PC-9 (cell line): Measurements from ENCODE around the gene TMEM184C. TPM values are rescaled to one million over a fixed set of nuclear protein-coding genes. Genes with fewer than 3 reads are reported as not detected.

ENCODE experiments used
- BruUV-seq: library from RNA; stranded (reverse); fragments of 400-500 nt; replicated peaks from 2 replicates; lab custom pipeline; 2021; lab: Mats Ljungman, UMichigan
- CTCF ChIA-PET: fragments of 300-600 bp; sonication (Branson Sonifier 250); formaldehyde crosslinking; loops from one replicate; lab custom pipeline; 2022; ENCODE audit warnings: antibody characterized with exemption; lab: Charles Lee
- POLR2A ChIA-PET: fragments of 300-600 bp; sonication (Branson Sonifier 250); formaldehyde crosslinking; loops from one replicate; lab custom pipeline; 2022; ENCODE audit warnings: antibody characterized with exemption; ENCODE audit not compliant: unreplicated experiment; lab: Charles Lee
- DNase-seq, 2 experiments: peaks; one replicate each; pipeline versions ENCODE4 v3.0.0 to v3.0.0-alpha.2; 2015 to 2022; ENCODE audit warnings: mixed read lengths in 1 of 2
- H2AFZ ChIP-seq: fragments of 200-600 bp; sonication (generic); 2 replicates; pipeline ENCODE4 v1.8.1; 2017; ENCODE audit warnings: antibody characterized with exemption
- H3F3A ChIP-seq: fragments of 200-600 bp; sonication (generic); 2 replicates; pipeline ENCODE4 v1.8.1; 2017; ENCODE audit warnings: antibody characterized with exemption, mild to moderate bottlenecking, low read depth; ENCODE audit not compliant: insufficient read depth
- H3K27ac ChIP-seq: fragments of 200-600 bp; sonication (generic); 2 replicates; pipeline ENCODE4 v1.6.1; 2016; ENCODE audit warnings: mixed run types
- H3K27me3 ChIP-seq: fragments of 200-600 bp; sonication (generic); 2 replicates; pipeline ENCODE4 v1.6.1; 2016; ENCODE audit warnings: low read depth, mixed run types; ENCODE audit not compliant: insufficient read depth
- H3K36me3 ChIP-seq: fragments of 200-600 bp; sonication (generic); 2 replicates; pipeline ENCODE4 v1.6.1; 2016; ENCODE audit warnings: low read depth, mixed run types
- H3K4me1 ChIP-seq: fragments of 200-600 bp; sonication (generic); replicated peaks from 2 replicates; pipeline ENCODE4 v1.6.1; 2016; ENCODE audit warnings: mixed run types; ENCODE audit not compliant: insufficient read depth
- H3K4me2 ChIP-seq: fragments of 200-600 bp; sonication (generic); 2 replicates; pipeline ENCODE4 v1.6.1; 2017; ENCODE audit warnings: mixed run types
- H3K4me3 ChIP-seq: fragments of 200-600 bp; sonication (generic); 2 replicates; pipeline ENCODE4 v1.6.1; 2016; ENCODE audit warnings: mixed run types
- H3K79me2 ChIP-seq: fragments of 200-600 bp; sonication (generic); 2 replicates; pipeline ENCODE4 v1.6.1; 2017; ENCODE audit warnings: low read depth, mixed run types
- H3K9me2 ChIP-seq: fragments of 200-600 bp; sonication (generic); 2 replicates; pipeline ENCODE4 v1.8.1; 2017; ENCODE audit warnings: mild to moderate bottlenecking; ENCODE audit not compliant: insufficient read depth
- H3K9me3 ChIP-seq: fragments of 200-600 bp; sonication (generic); 2 replicates; pipeline ENCODE4 v1.8.1; 2016; ENCODE audit warnings: low read depth; ENCODE audit not compliant: insufficient read depth
- H4K20me1 ChIP-seq: fragments of 200-600 bp; sonication (generic); 2 replicates; pipeline ENCODE4 v1.8.1; 2017; ENCODE audit not compliant: insufficient read depth
- CTCF ChIP-seq: fragments of 200-600 bp; sonication (generic); conservative IDR thresholded peaks from 2 replicates; pipeline ENCODE4 v1.6.1; 2017; ENCODE audit warnings: mixed run types, antibody characterized with exemption, mild to moderate bottlenecking, moderate library complexity
- EZH2 ChIP-seq: fragments of 200-600 bp; sonication (generic); IDR thresholded peaks from 2 replicates; pipeline ENCODE4 v1.8.0; 2017; ENCODE audit warnings: antibody characterized with exemption, low read depth
- intact Hi-C: fragments of 100-400 bp; cut with micrococcal nuclease; formaldehyde crosslinking; loops from one replicate; pipeline ENCODE4 v1.10.0; 2022; ENCODE audit not compliant: unreplicated experiment
- total RNA-seq: library from RNA; stranded (reverse); gene quantifications from 2 replicates; pipeline ENCODE4 v1.2.3, GENCODE V29; 2021

The TMEM184C gene
- total RNA-seq, 1 experiment from 2014 or later: 40.4 TPM

- Histone ChIP-seq H3K9me3 (no peaks in the 10 kb centered on the region), H3K79me2 (no peaks in the 10 kb centered on the region)
- BruUV-seq: no TSS peak
Observed at GRCh38 chr4:147689067-147689466, 71.9 kb downstream of the TMEM184C start.

DNA sequence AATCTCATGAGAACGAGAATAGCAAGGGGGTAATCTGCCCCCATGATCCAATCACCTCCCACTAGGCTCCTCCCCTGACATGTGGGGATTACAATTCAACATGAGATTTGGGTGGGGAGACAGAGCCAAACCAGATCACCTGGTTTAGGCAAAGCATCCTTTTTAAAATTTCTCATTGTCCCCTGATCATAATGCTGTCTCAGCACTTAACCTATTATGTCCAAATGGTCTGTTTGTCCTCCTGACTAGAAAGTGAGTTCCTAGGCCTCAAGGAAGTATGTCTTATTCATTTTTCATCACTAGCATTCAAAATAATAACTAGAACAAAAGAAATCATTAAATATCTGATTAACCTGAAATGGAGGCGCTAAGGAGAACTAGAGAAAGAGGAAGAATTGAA, 74.6 kb downstream of the TMEM184C start:
- TF ChIP-seq EZH2: no peak
- no peak for TF ChIP-seq CTCF
- H3K4me3 ChIP-seq: no peak overlapping the region
- ChIA-PET CTCF (no interaction called here), POLR2A (interaction anchor here (0.8 kb wide), 1 partner anchor 845 kb away, joined by 10 read pairs; no protein-coding TSS in a partner anchor)
- no TSS peak for BruUV-seq
- H2AFZ ChIP-seq: no peak overlapping the region
- no peaks in the 10 kb centered on the region for H3K4me1 ChIP-seq
- H4K20me1 ChIP-seq: no peaks in the 10 kb centered on the region
- no peak for DNase-seq
- H3K27me3 ChIP-seq: no peaks in the 10 kb centered on the region
- no peak overlapping the region for H3K27ac ChIP-seq
- no peak overlapping the region for H3K4me2 ChIP-seq
- no peaks in the 10 kb centered on the region for H3K9me3 ChIP-seq
- H3K79me2 ChIP-seq: no peaks in the 10 kb centered on the region
- H3K36me3 ChIP-seq: no peaks in the 10 kb centered on the region
- no peaks in the 10 kb centered on the region for H3K9me2 ChIP-seq
- H3F3A ChIP-seq: no peaks in the 10 kb centered on the region
- intact Hi-C loops: no loop called here

More at GRCh38 chr4:147689067-147689466, 71.9 kb downstream of the TMEM184C start:
- no peak for DNase-seq
- intact Hi-C loops: no loop called here
- Histone ChIP-seq H3F3A (no peaks in the 10 kb centered on the region), H4K20me1 (no peaks in the 10 kb centered on the region), H2AFZ (no peak overlapping the region), H3K36me3 (no peaks in the 10 kb centered on the region), H3K4me3 (no peak overlapping the region), H3K27ac (no peak overlapping the region), H3K27me3 (no peaks in the 10 kb centered on the region), H3K9me2 (no peaks in the 10 kb centered on the region), H3K4me1 (no peaks in the 10 kb centered on the region), H3K4me2 (no peak overlapping the region)
- no peak for TF ChIP-seq CTCF
- TF ChIP-seq EZH2: no peak
- ChIA-PET POLR2A (interaction anchor here (0.7 kb wide), 1 partner anchor 38 kb away, joined by 6 read pairs; no protein-coding TSS in a partner anchor), CTCF (interaction anchor here (0.6 kb wide), 1 partner anchor 65 kb away, joined by 6 read pairs; no protein-coding TSS in a partner anchor)

DNA sequence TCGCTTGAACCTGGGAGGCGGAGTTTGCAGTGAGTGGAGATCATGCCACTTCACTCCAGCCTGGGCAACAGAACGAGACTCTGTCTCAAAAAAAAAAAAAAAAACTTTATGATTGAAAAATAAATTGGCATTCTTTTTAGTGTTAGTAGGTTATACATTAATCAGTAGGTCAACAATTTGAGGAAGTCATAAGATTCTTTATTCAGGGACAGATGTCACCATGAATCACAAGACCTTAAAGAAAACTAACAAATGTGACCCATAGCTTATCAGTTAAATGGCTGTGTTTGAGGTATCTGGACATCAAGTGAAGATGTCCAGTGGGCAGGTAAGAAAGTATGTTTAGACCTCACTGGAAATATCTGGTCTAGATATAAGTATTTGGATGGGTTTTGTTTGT, 76.0 kb downstream of the TMEM184C start:
- BruUV-seq: no TSS peak
- Histone ChIP-seq H3K27me3 (no peaks in the 10 kb centered on the region), H3K36me3 (no peaks in the 10 kb centered on the region), H3K27ac (no peak overlapping the region), H3K79me2 (no peaks in the 10 kb centered on the region), H3K4me3 (no peak overlapping the region), H3K4me1 (no peaks in the 10 kb centered on the region), H3K9me3 (no peaks in the 10 kb centered on the region), H3K9me2 (no peaks in the 10 kb centered on the region), H3K4me2 (no peak overlapping the region), H2AFZ (no peak overlapping the region), H4K20me1 (no peaks in the 10 kb centered on the region), H3F3A (no peaks in the 10 kb centered on the region)
- TF ChIP-seq EZH2 (no peak), CTCF (no peak)
- intact Hi-C loops: no loop called here
- POLR2A ChIA-PET: no interaction called here
- DNase-seq: no peak
- CTCF ChIA-PET: no interaction called here
